ENCODE results near the gene COQ8B.

DNA sequence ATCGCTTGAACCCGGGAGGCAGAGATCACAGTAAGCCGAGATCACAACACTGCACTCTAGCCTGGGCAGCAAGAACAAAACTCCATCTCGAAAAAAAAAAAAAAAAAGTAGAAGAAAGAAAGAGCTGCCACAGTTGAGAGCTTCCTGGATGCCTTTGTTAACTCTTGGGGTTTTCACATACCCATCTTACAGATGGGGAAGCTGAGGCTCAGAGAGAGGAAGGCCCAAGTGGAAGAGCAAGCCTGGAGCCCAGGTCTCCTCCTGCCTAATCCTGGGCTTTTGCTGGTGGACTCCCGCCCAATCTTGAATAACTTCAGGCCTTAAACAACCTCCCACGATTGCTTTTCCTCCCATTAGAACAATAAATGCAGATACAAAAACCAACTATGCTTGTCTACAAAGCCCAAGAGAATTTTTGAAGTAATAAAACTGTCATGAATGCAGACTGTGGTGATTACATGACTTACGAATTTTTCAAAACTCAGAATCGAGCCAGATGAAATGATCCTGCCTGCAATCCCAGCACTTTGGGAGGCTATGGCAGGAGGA, 73.9 kb downstream of the COQ8B start:
- TF ChIP-seq, protein P1, sequence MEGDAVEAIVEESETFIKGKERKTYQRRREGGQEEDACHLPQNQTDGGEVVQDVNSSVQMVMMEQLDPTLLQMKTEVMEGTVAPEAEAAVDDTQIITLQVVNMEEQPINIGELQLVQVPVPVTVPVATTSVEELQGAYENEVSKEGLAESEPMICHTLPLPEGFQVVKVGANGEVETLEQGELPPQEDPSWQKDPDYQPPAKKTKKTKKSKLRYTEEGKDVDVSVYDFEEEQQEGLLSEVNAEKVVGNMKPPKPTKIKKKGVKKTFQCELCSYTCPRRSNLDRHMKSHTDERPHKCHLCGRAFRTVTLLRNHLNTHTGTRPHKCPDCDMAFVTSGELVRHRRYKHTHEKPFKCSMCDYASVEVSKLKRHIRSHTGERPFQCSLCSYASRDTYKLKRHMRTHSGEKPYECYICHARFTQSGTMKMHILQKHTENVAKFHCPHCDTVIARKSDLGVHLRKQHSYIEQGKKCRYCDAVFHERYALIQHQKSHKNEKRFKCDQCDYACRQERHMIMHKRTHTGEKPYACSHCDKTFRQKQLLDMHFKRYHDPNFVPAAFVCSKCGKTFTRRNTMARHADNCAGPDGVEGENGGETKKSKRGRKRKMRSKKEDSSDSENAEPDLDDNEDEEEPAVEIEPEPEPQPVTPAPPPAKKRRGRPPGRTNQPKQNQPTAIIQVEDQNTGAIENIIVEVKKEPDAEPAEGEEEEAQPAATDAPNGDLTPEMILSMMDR (IDR thresholded peaks at IDR 0.05): no peak
- TF ChIP-seq POLR2A (IDR thresholded peaks at IDR 0.05): no peak
